SH-SY5Y (cell line): Measurements from ENCODE around the gene SMARCD3.

Experiments
- GATA2 ChIP-seq: IDR thresholded peaks from 2 replicates; pipeline ENCODE4 v1.6.1; 2011; ENCODE audit warnings: mild to moderate bottlenecking, low read depth, low read length
- GATA3 ChIP-seq: IDR thresholded peaks from 2 replicates; pipeline ENCODE4 v1.6.1; 2011; ENCODE audit warnings: low read depth, mild to moderate bottlenecking, low read length, moderate library complexity

The SMARCD3 gene

GRCh38 chr7:151191544-151191943 is 57.0 kb downstream of the SMARCD3 start:
- TF ChIP-seq GATA2, result no peak
- TF ChIP-seq GATA3, result no peak

GRCh38 chr7:151189038-151189437 is 59.5 kb downstream of the SMARCD3 start:
- TF ChIP-seq GATA3, result no peak
- no peak for TF ChIP-seq GATA2
